T47D (cell line): ENCODE data around the gene EML1.

Experiments
- DNase-seq, 2 experiments: peaks; one replicate each; pipeline versions ENCODE4 v3.0.0 to v3.0.0-alpha.2; 2011 to 2012; ENCODE audit warnings: low read depth in 1 of 2, low spot score in 1 of 2
- JUND ChIP-seq: IDR thresholded peaks from 2 replicates; pipeline ENCODE4 v1.6.1; 2012; ENCODE audit warnings: low read depth
- in situ Hi-C: cut with HindIII; loops from 2 replicates; pipeline ENCODE4 v1.10.0; 2016; ENCODE audit warnings: low sequenced_read_pairs, low pct_unique_long_range_greater_than_20kb

The EML1 gene

GRCh38 chr14:99878563-99878962, 85.3 kb downstream of the EML1 start:
- DNase-seq = no peak
- in situ Hi-C loops = no loop called here
- no peak for TF ChIP-seq JUND

- in situ Hi-C loops = no loop called here
- TF ChIP-seq JUND = no peak
- no peak for DNase-seq
These were observed 86.4 kb downstream of the EML1 start for GRCh38 chr14:99879401-99880295.

- in situ Hi-C loops = no loop called here
- TF ChIP-seq JUND = no peak
These were observed 87.6 kb downstream of the EML1 start for GRCh38 chr14:99880651-99881420.

DNA sequence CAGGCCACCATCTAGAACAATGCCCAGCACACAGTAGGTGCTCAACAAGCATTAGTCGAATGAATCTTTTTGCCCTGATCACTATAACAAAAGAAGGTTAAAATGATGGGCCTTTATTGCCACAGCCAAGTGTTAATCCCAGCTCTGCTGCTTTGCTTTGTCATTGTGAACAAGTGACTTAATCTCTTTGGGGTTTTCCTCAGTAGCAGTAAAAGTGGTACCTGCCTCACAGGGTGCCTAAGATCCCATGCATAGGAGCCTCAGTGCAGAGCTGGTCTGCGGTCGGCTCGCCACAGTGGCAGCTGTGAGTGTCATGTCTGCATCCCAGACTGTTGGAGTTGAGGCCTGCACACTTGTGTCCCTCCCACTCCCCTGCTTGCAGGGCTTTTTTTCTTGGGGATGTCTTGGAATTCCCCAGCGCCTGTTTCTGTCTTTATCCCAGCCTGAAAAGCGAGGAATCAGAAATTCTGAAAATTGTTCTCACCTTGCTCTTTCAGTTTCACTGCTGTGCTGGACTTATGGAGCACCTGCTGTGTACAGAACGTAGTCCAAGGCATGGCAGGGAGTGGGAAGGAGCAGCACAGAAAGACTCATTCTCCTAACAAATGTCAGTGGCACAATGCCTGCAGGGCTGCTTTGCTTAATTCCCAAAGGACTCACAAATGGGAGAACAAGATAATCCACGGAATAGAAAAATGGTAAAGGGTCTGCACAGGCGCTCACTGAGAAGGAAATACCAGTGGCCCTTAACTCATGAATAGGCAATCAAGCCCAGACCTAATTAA, 90.8 kb downstream of the EML1 start:
- in situ Hi-C loops = no loop called here
- no peak for TF ChIP-seq JUND
- DNase-seq = no peak

More at GRCh38 chr14:99880651-99881420, 87.6 kb downstream of the EML1 start:
- DNase-seq = no peak

DNA sequence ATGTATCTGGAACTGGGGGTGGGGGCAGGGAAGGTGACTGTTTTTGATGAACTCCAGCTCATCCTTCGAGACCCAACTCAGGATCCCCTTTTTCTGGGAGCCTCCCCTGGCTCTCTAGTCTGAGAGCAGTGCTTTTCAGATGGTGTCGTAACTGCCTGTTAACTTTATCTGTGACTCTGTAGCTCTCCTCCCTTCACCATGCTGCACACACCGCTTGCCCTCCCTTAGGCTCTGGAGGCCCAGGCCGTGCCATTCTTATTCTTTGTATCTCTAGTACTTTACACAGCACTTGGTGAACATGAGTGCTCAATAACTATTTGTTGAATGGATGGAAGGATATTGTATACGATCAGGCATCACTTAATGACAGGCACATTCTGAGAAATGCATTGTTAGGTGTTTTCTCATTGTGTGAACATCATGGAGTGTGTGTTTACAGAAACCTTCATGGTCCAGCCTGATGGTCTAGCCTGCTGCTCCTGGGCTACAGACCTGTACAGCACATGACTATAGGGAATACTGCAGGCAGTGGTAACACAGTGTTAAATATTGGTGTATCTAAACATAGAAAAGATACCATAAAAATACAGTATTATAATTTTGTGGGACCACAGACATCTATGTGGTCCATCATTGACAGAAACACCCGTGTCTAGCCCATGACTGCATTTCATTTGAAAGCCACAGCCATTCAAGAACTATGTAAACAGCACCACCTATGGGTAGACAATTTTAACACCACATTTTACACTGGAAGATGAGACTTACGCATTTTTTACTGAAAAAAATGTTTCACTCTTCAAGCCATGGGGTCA, 91.8 kb downstream of the EML1 start:
- DNase-seq = peak; percentile 67 to 80
- in situ Hi-C loops = no loop called here
- TF ChIP-seq JUND = no peak

GRCh38 chr14:99885649-99885958, 92.4 kb downstream of the EML1 start:
- no peak for DNase-seq
- in situ Hi-C loops = no loop called here
- TF ChIP-seq JUND = no peak

DNA sequence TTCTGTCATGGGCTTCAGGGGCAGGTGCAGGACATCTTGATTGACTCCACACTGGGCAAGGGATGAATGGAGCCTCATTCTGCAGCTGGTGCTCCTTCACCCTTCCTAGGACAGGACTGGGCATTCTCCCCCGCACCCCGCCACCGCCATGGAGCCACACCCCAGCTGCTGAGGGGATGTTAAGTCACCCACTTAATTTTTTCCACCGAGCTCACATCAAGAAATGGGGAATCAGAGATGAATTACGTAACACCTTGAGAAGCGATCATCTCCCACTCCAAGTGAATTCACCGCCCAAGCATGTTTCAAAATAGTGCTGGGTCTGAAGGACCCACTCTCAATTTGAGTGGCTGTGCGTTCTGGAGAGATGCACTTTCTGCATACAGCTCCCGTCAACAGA, 94.2 kb downstream of the EML1 start:
- TF ChIP-seq JUND = no peak
- no peak for DNase-seq
- in situ Hi-C loops = no loop called here

DNA sequence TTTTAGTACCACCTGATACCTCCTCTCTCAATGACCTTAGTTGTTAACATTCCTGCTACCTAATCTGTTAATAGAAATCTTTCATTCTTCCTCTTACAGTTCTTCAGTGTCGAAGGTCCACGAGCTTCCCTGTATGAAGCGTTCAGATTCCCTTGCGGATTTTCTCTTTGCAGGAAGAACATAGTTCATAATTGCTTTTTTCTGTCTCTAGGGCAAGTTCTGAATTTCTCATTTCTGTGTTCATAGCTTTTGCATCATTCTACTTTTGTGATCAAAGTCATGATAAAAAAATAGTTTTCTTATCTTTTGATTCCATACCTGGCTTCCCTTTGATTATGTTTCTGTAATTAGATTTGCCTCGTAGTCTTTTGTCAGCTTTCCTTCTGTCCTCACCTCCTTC, 94.9 kb downstream of the EML1 start:
- in situ Hi-C loops = no loop called here
- no peak for DNase-seq
- no peak for TF ChIP-seq JUND

- in situ Hi-C loops = no loop called here
- no peak for DNase-seq
- no peak for TF ChIP-seq JUND
These were observed 96.1 kb downstream of the EML1 start for GRCh38 chr14:99889268-99889667.

GRCh38 chr14:99891266-99891665, 98.1 kb downstream of the EML1 start:
- in situ Hi-C loops = no loop called here
- no peak for DNase-seq
- TF ChIP-seq JUND = no peak

GRCh38 chr14:99891900-99892299, 98.7 kb downstream of the EML1 start:
- in situ Hi-C loops = no loop called here
- DNase-seq = no peak
- no peak for TF ChIP-seq JUND

- DNase-seq = no peak
- in situ Hi-C loops = no loop called here
These were observed 99.2 kb downstream of the EML1 start for GRCh38 chr14:99892406-99892805.

More at GRCh38 chr14:99892406-99892805, 99.2 kb downstream of the EML1 start:
- TF ChIP-seq JUND = no peak
